GM21528 (cell line): ENCODE results near the gene NAXD.

ENCODE experiments used
- ATAC-seq: cut with Tn5 transposase; IDR thresholded peaks from one replicate; pipeline ENCODE4 v1.9.1; 2021; ENCODE audit warnings: mild to moderate bottlenecking, moderate library complexity; ENCODE audit not compliant: unreplicated experiment, low FRiP score

Gene NAXD

DNA sequence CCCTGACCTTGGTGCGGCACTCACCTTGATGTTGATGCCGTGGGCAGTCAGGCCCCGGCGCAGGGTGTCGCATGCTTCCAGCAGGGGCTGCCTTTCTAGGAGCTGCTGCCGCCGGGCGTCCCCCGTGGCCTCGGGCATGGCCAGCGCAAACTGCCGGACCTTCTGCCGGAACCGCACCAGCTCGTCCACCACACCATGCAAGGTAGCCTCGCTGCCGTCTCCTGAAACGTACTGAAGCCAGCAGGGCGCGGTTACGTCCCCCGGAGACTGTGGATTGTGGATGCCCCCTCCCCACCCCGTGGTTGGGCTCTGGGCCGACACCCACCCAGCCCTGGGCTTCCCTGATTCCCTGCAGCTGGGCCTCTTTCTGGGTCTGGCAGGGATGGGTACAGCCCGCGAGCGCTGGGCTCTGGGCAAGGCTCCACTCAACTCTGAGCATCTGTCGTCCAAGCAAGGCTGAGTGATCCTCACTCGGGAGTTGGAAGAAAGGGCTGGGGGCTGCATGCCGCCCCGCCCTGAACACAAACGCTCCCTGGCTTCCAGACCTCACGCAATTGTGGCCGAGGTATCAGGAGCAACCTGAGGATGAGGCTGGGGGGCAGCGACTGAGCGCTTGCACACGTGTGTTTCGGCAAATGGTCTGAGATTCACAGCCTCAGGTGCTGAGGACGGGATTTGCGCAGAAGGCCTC, 27.1 kb downstream of the NAXD start:
- ATAC-seq, result no peak

DNA sequence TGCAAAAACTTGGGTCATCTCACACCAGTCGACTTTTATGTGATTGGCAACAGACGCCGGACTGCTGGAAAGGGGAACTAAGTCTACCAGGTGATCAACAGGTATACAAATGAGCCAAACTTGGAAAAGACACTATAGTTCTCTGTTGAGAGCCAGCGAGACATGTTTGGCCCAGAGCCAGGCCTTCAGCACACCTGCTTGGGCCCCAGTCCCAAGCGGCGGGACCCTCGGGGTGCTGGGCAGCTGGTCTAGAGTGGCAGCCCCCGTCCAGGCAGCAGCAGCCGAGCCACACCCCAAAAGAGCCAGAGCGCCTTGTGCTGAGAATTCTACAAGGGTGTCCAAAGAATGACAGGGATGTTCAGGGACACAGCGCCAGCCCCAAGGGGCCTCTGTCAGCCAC, 28.0 kb downstream of the NAXD start:
- no peak for ATAC-seq

DNA sequence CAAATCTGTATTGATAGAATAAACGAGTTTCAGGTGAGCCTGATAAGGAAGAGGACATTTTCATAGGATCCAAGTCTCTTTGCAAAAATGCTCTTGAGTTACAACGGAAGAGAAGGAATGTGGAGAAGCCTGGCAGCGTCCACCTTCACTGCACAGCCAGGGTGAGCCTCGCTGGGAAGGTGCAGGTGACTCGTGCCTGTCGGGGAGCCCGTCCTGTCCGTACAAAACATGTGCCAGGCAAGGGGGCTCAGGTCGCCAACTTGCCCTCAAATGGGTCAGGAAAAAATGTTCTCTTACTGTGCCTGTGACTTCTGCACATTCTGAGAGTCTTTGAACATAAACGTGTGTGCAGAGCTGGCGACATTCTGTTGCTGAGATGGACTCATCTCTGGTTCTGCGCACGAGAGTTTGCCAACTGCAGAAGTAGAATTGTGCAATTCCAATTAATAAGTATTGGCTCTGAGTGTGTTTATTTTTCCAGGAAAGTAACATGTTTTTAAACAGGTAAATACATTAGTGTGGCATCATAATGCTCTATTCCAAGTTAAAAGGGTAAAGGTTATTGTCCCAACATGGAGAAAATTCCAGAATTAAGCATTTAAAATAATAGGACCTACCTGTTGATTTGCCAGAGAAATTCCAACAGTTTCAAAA, 28.6 kb downstream of the NAXD start:
- no peak for ATAC-seq

DNA sequence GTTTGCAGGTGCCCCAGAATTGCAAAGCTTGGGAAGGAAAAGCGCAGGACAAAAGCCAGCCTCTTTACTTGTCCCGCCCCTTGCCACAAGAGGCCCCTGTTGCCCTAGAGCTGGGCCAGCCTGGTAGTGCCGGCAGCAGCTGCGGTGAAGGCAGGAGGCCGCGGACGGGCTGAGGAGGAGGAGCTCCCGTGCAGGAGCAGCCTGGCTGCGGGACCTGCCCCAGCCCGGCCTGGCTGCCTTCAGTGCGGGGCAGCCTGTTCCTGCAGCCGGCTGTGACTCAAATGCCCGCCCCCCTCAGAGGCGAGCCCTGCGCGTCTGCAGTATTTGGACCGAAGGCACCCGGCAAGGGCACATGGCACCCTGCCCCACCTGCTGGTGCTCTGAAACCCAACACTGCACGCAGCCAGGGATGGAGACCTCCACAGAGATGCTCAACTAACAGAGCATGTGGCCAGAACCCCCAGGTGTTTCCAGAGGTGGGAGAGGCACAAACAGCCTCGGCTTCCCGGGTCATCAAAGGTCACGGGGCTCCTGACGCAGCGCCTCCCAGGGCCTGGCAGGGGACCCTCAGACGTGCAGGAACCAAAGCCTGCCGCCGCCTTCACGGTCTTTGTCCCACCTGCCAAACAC, 29.7 kb downstream of the NAXD start:
- peak; percentile 79 for ATAC-seq

DNA sequence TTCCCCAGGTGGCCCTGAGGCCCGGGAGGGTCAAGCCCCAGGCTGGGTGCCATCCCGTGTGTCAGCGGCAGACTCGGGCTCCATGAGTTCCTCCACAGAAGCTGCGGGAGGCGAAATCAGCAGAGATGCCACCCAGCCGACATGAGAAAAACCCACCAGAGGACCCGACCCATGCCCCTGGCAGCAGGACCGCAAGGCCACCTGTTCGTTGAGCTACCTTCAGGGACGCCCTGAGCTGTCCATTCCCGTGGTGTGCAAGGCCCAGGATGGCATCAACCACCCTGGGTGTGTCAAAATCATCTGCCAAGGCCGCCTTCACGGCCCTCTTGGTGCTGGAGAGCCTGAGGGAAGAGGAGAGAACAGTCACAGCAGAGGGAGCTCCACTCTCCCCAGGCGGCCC, 30.4 kb downstream of the NAXD start:
- no peak for ATAC-seq

DNA sequence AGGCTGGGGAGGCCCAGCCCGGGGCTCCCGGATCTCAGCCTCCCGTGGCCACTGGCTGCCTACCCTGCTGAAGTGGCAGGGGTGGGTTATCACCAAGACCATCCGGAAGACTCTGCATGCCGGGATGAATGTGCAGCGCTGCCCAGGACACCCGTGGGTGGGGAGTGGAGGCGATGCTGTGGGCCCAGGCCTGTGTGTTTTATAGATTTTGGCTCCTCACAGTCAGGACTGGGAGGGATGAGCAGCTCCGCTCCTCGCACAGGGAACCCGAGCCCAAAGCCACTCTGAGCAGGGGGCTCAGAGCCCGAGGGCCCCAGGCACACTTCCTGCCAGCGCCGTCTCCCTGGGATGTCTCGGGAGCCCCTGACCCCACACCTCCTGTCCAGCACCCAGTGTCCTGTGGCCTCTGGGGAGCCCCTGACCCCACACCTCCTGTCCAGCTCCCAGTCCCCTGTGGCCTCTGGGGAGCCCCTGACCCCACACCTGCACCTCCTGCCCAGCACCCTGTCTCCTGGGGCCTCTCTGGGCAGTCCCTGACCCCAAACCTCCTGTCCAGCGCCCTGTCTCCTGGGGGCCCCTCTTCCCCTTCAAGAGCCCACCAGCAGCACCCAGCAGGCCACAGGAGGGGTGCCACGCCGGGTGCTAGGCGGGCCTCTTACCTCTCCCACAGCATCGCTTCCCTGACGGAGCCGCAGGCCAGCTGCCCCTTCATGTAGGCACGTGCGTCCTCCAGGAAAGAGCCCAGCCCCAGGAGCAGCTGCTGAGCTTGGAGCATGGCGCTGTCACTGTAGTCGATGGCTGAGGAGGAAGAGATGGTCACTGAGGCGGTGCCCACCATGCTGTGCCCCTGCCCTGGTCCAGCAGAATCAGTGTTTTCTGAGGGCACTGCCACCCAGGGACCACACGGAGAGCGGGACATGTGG, 31.4 kb downstream of the NAXD start:
- no peak for ATAC-seq

DNA sequence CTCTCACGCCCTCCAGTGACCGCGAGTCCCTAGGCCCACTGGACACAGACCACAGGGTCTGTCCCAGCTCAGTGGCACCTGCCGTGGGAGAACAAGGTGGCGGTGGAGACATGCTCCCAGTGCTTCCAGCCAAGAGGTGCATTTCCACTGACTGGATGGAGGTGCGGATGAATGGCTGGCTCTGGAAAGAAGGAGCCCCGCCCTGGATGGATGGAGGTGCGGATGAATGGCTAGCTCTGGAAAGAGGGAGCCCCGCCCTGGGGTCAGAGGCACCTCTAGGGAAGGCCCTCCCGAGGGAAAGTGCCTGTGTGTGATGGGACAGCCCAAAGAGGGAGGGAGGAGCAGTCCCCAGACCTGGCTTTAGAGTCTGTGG, 32.0 kb downstream of the NAXD start:
- ATAC-seq, result no peak

DNA sequence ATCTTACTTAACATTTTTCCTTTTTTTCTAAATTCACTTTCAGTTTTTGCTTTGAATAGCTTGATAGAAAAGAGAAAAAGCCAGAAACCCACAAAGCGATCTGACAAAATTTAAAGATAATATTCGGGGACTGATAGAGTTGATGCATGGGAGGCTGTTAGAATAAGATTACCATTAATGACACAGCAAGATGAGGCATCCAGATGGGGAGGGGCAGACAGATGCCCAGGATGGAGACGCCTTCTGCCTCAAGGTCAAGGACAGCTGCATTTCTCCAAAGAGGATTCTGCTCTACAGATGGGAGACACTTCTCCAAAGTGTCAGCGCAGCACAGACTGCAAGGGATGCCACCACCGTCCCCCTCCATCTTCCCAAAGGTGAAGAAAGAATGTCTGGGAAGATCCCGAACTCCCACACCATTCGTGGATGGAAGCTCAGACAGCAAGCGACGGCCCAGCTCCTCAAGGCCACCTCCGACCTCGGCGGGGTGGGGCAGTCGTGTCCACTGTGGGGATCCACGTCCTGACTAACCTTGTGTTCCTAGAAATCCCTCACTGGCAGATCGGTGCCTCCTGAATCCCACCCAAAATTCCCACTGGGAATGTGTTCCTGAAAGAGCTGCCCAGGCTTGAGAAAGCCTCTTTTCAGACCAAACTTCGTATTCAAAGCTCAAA, 32.9 kb downstream of the NAXD start:
- no peak for ATAC-seq

DNA sequence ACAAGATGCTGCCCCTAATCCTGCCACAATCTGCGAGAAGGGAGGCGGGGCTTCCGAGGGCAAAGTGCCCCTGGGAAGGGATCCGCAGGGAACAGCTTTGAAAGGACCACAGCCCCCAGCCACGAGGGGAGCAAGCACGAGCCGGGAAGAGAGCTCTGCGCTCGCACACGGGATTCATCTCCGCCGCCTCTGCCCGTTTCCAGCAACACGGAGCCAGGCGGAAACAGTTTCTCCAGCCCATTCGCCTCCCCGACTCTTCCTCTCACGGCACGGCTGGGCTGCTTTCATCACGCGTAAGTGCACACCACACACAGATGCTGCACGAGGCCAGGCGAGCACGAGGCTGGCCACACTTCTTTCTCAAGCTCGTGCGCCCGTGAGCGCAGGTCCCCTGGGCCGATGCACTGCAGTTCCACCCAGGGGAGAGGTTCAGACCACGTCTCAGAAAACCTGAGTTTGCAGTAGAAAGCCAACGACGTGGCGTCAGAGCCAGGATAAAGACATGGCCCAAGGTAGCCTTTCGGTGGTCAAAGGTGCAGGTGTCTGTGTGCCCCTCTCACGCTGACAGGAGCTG, 33.6 kb downstream of the NAXD start:
- no peak for ATAC-seq

DNA sequence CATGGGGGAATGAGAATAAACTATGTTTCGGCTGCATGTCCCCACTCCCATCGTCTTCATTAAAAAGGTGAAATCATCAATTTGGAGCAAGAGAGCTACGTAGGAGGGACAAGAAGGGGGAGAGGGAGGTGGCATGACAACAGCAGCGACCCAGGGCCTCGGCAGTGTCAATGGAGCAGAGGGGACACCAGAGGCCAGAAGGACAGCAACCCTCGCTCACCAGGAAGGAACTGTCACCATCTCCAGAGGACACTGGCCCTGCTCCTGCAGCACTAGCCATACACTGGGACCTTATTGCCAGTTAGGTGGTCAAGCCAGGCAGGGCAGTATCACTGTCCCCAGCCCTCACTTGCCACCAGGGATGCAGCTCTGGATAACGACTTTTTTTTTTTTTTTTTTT, 34.2 kb downstream of the NAXD start:
- no peak for ATAC-seq

DNA sequence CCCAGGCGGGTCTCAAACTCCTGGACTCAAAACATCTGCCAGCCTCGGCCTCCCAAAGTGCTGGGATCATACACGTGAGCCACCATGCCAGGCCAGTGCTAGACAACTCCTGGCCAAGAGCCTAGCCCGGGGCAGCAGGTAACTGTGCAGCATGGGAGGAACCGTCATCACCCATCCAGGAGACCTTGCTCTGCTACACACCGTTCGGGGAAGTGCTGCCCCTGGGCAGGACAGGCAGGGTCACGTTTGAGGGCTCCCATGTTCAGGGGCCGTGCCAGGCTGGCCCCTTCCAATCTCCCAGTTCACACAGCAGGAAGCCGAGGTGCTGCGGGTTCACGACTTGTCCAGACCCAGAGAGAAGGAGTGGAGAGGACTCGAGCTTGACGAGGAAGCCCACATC, 35.1 kb downstream of the NAXD start:
- ATAC-seq, result no peak

DNA sequence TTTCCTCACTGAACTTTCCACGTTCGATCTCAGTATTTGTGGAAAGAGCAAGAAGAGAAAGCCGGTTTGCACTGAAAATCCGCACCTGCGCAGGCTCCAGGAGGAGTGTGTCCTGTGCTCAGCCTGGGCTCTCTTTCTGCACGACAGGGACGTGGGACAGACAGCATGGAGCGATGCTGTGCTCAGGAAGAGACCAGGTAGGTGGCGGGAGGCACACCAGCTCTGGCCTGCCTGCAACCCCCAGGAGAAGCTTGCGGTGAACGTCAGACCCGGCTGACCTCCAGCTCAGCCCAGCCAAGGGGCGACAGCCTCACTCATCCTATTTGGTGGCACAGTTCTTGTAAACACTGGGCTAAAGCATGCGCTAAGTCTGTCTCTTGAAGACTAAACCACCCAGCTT, 35.9 kb downstream of the NAXD start:
- ATAC-seq, result no peak

DNA sequence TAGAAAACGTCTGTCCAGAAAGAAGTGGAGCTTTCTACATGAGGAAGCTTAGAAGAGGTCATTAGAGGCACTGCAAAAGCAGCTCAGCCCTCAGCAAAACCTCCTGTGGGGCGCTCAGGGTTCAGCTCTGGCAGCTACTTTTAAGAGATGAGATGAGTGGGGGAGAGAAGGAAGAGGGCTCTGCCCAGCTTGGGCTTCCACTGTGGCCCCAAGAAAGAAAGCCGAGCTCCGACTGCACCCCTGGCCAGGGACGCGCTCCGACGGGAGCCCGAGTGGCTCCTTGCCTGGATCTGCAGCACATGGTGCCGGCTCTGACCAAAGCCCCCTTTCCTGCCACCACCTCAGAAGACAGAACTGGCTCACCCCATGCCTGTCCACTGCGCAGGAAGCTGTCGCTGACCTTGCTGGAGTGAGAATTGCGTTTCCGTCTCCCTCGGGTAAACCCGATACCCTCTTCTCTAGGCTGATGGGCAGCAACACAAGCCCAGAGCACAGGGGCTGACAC, 36.4 kb downstream of the NAXD start:
- no peak for ATAC-seq

DNA sequence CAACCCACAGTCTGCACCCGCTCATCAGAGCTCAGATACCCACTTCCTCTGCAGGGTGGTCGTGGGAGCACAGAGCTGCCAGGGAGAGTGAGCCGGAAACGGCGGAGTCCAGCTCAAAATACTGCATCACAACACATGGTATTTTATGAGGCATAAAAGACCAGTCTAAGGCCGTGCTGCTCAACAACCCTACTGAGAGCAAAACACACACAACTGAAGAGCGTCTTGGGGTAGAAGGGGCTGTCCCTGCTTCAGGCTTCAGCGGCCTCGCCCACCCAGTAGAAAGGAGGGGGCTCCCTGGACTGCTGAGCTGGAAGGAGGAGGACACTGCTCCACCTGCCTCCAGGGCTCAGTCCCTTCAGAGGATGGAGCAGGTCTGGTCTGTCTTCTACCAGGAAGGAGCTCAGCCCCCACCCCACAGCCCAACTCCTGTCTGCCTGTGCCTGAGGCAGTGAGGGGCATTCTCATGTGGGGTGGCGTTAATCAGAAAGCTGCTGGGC, 36.9 kb downstream of the NAXD start:
- ATAC-seq, result no peak

DNA sequence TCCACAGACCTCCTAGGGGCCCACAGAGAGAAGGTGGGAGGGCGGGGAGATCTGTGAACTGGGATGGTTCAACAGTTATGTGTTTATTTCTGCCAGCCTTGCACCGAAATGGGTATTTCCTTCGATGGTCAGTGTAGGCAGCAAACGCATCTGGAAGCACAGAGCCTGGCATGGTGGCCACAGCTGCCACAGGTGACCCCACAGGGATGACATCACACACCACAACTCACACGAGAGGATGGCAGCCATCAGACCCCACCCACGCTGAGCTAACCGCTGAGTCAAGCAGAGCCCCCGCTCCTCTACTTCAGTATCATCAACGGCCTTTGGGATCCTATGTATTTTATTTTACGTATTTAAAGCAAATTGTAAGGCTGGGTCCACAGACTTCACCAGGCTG, 37.4 kb downstream of the NAXD start:
- ATAC-seq, result no peak

DNA sequence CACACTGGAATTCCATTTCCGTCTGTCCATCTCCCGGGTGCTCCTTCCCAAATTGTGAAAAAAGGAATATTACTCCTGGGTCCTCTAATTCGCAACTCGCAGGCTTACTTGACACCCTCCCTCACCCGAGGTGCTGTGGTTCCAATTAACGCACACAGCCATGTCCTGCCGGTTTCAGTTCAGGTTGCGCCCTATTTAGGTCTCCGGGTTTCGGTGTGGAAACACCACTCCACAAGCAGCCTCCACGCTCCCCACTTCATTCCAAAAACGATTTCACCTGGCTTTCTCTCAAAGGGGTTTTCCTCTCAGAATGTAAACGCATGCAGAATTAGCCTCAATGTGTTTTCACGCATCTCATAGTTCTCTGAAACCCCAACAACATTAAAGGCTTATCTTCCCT, 37.9 kb downstream of the NAXD start:
- ATAC-seq, result no peak

DNA sequence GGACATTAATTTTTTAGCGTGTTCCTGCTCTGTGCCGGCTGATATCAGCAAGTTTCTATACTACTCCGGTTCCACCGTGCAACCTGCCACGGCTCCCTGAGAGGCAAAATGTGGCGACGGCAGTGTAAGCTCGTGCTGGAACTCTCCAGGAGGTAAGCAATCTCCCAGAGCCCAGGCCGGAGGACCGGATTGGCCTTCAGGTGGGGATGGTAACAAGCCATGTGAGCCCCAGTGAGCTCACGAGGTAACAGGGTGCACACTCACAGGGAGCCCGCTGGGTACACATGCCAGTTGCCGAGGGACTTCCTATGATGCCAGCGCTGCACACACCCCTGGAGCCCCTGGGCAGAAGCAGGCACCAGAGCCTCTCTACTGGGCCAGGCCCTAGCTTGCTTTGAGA, 38.5 kb downstream of the NAXD start:
- ATAC-seq, result no peak

DNA sequence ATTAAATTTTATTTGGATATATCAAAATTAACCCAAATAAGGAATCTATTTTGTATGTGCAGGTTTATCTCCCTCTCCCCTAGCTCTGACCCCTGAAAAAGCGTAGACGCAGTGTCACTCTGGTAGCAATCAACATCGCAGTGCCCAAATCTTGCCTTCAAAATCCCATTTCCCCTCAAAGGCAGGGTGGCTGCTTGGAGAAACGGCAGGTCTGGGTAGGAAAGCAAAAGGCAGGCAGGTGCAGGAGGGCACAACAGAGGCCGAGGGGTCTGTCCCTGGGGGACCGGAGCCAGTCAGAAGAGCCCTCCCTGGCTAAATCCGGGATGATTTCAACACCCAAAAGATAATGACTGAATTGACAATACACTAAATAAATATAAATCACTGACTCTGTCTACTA, 41.9 kb downstream of the NAXD start:
- ATAC-seq, result no peak

DNA sequence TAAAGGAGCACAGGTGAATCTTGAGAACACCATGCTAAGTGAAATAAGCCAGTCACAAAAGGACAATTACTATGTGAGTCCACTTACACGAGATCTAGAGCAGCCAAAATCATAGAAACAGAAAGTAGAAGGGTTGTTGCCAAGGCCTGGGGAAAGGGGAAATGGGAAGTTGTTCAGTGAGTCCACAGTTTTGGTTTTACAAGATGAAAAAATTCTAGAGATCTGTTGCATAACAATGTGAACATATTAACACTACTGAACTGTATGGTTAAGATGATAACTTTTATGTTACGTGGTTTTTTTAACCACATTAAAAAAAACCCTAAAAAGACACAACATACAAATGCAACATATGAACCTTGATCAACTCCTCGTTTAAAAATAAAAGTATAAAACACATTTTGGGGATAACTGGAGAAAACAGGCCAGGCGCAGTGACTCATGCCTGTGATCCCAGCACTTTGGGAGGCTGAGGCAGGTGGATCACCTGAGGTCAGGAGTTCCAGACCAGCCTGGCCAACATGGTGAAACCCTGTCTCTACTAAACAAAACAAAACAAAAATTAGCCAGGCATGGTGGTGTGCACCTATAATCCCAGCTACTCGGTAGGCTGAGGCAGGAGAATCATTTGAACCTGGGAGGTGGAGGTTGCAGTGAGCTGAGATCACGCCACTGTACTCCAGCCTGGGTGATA, 43.0 kb downstream of the NAXD start:
- peak; percentile 87 for ATAC-seq
